A204.1 (cell line): ENCODE measurements around the gene FBLN5.
"Not testable (repeated sequence)": the region's sequence is repeated elsewhere in the genome, so short reads cannot be mapped to it uniquely, and the experiment has no call there.

Experiments
- FAIRE-seq: peaks from 2 replicates; lab custom pipeline; 2012; peaks lifted over from hg19 to GRCh38; lab: Jason Lieb, UNC

The FBLN5 gene

GRCh38 chr14:91862417-91862816 is 85.1 kb downstream of the FBLN5 start:
- FAIRE-seq: no peak

GRCh38 chr14:91861091-91861490 is 86.4 kb downstream of the FBLN5 start:
- FAIRE-seq: no peak

- FAIRE-seq: no peak
Measured at GRCh38 chr14:91860238-91860637, 87.3 kb downstream of the FBLN5 start.

GRCh38 chr14:91858536-91859275 is 88.8 kb downstream of the FBLN5 start:
- FAIRE-seq: no peak

- no peak for FAIRE-seq
Measured at GRCh38 chr14:91857614-91858013, 89.9 kb downstream of the FBLN5 start.

GRCh38 chr14:91854327-91854934 is 93.1 kb downstream of the FBLN5 start:
- FAIRE-seq: no peak

- FAIRE-seq: no peak
Measured at GRCh38 chr14:91851563-91851962, 95.9 kb downstream of the FBLN5 start.

GRCh38 chr14:91848504-91849001 is 98.9 kb downstream of the FBLN5 start:
- FAIRE-seq: no peak

GRCh38 chr14:91847693-91848092 is 99.8 kb downstream of the FBLN5 start:
- FAIRE-seq: no peak

- FAIRE-seq: no peak
Measured at GRCh38 chr14:91845652-91846051, 101.8 kb downstream of the FBLN5 start.

- FAIRE-seq: not testable (repeated sequence)
Measured at GRCh38 chr14:91845056-91845455, 102.4 kb downstream of the FBLN5 start.

- no peak for FAIRE-seq
Measured at GRCh38 chr14:91844029-91844428, 103.5 kb downstream of the FBLN5 start.

- no peak for FAIRE-seq
Measured at GRCh38 chr14:91843437-91843836, 104.1 kb downstream of the FBLN5 start.

GRCh38 chr14:91841065-91841464 is 106.4 kb downstream of the FBLN5 start:
- no peak for FAIRE-seq

- no peak for FAIRE-seq
Measured at GRCh38 chr14:91839749-91840148, 107.7 kb downstream of the FBLN5 start.

- FAIRE-seq: no peak
Measured at GRCh38 chr14:91837076-91837475, 110.4 kb downstream of the FBLN5 start.

GRCh38 chr14:91835920-91836843 is 111.3 kb downstream of the FBLN5 start:
- FAIRE-seq: no peak

- FAIRE-seq: no peak
Measured at GRCh38 chr14:91835197-91835919, 112.1 kb downstream of the FBLN5 start.

- FAIRE-seq: no peak
Measured at GRCh38 chr14:91834571-91834970, 112.9 kb downstream of the FBLN5 start.

GRCh38 chr14:91831337-91831736 is 116.2 kb downstream of the FBLN5 start:
- FAIRE-seq: no peak

GRCh38 chr14:91830777-91831176 is 116.7 kb downstream of the FBLN5 start:
- no peak for FAIRE-seq

- no peak for FAIRE-seq
Measured at GRCh38 chr14:91829511-91829910, 118.0 kb downstream of the FBLN5 start.
